GM21529 (cell line): Measurements from ENCODE around the gene CACNA1C.

Source experiments
- ATAC-seq: cut with Tn5 transposase; IDR thresholded peaks from one replicate; pipeline ENCODE4 v1.9.1; 2021; ENCODE audit not compliant: unreplicated experiment

The CACNA1C gene

GRCh38 chr12:2290516-2291065 lies 237.8 kb downstream of the CACNA1C start:
- ATAC-seq = no peak

GRCh38 chr12:2291182-2291832 lies 238.5 kb downstream of the CACNA1C start:
- no peak for ATAC-seq

- ATAC-seq = no peak
Observed at GRCh38 chr12:2291947-2292346, 239.2 kb downstream of the CACNA1C start.

- no peak for ATAC-seq
Observed at GRCh38 chr12:2292560-2292959, 239.8 kb downstream of the CACNA1C start.

- ATAC-seq = no peak
Observed at GRCh38 chr12:2294651-2295475, 242.1 kb downstream of the CACNA1C start.

GRCh38 chr12:2295941-2296461 lies 243.2 kb downstream of the CACNA1C start:
- ATAC-seq = no peak

GRCh38 chr12:2297004-2297403 lies 244.2 kb downstream of the CACNA1C start:
- no peak for ATAC-seq

- no peak for ATAC-seq
Observed at GRCh38 chr12:2297658-2298057, 244.9 kb downstream of the CACNA1C start.

- ATAC-seq = no peak
Observed at GRCh38 chr12:2298556-2299200, 245.9 kb downstream of the CACNA1C start.

- ATAC-seq = no peak
Observed at GRCh38 chr12:2299206-2299605, 246.4 kb downstream of the CACNA1C start.

- no peak for ATAC-seq
Observed at GRCh38 chr12:2300168-2300567, 247.4 kb downstream of the CACNA1C start.

GRCh38 chr12:2300886-2301285 lies 248.1 kb downstream of the CACNA1C start:
- no peak for ATAC-seq

GRCh38 chr12:2301531-2302461 lies 249.0 kb downstream of the CACNA1C start:
- ATAC-seq = no peak

- no peak for ATAC-seq
Observed at GRCh38 chr12:2302711-2303580, 250.2 kb downstream of the CACNA1C start.

- ATAC-seq = no peak
Observed at GRCh38 chr12:2304223-2304622, 251.4 kb downstream of the CACNA1C start.

GRCh38 chr12:2306012-2306411 lies 253.2 kb downstream of the CACNA1C start:
- ATAC-seq = no peak

GRCh38 chr12:2306735-2307134 lies 253.9 kb downstream of the CACNA1C start:
- ATAC-seq = no peak

GRCh38 chr12:2307550-2307949 lies 254.8 kb downstream of the CACNA1C start:
- ATAC-seq = no peak

- no peak for ATAC-seq
Observed at GRCh38 chr12:2309647-2310046, 256.9 kb downstream of the CACNA1C start.
